KMS-11 (cell line): Measurements from ENCODE around the gene GPR183.

Experiments
- H2AFZ ChIP-seq: fragments of 200-600 bp; sonication (generic); 2 replicates; pipeline ENCODE4 v1.6.1; 2016; ENCODE audit warnings: antibody characterized with exemption, mixed run types, low read depth
- H3K27ac ChIP-seq: fragments of 200-600 bp; sonication (generic); 2 replicates; pipeline ENCODE4 v1.6.1; 2016; ENCODE audit warnings: mild to moderate bottlenecking, mixed run types
- H3K27me3 ChIP-seq: fragments of 200-600 bp; sonication (generic); 2 replicates; pipeline ENCODE4 v1.6.1; 2017; ENCODE audit warnings: mild to moderate bottlenecking, low read depth, mixed run types, moderate library complexity; ENCODE audit not compliant: insufficient read depth
- H3K36me3 ChIP-seq: fragments of 200-600 bp; sonication (generic); 2 replicates; pipeline ENCODE4 v1.6.1; 2017; ENCODE audit warnings: mild to moderate bottlenecking, mixed run types; ENCODE audit not compliant: insufficient read depth
- H3K4me1 ChIP-seq: fragments of 200-600 bp; sonication (generic); 2 replicates; pipeline ENCODE4 v1.6.1; 2016; ENCODE audit warnings: mild to moderate bottlenecking, low read depth, mixed run types; ENCODE audit not compliant: poor library complexity, severe bottlenecking
- H3K4me2 ChIP-seq: fragments of 200-600 bp; sonication (generic); 2 replicates; pipeline ENCODE4 v1.7.0; 2016; ENCODE audit warnings: mild to moderate bottlenecking, mixed run types
- H3K4me3 ChIP-seq: fragments of 200-600 bp; sonication (generic); IDR thresholded peaks from 2 replicates; pipeline ENCODE4 v1.6.1; 2017; ENCODE audit warnings: low read depth, low read length, mixed read lengths; ENCODE audit not compliant: insufficient read depth
- H3K79me2 ChIP-seq: fragments of 200-600 bp; sonication (generic); 2 replicates; pipeline ENCODE4 v1.6.1; 2016; ENCODE audit warnings: low read depth, mixed run types; ENCODE audit not compliant: insufficient read depth
- H3K9ac ChIP-seq: fragments of 200-600 bp; sonication (generic); 2 replicates; pipeline ENCODE4 v1.6.1; 2016; ENCODE audit warnings: mild to moderate bottlenecking, mixed run types
- H4K20me1 ChIP-seq: fragments of 200-600 bp; sonication (generic); 2 replicates; pipeline ENCODE4 v1.6.1; 2016; ENCODE audit warnings: mild to moderate bottlenecking, mixed run types; ENCODE audit not compliant: insufficient read depth
- CTCF ChIP-seq: fragments of 200-600 bp; sonication (generic); conservative IDR thresholded peaks from 2 replicates; pipeline ENCODE4 v1.6.1; 2017; ENCODE audit warnings: low read depth, mild to moderate bottlenecking, antibody characterized with exemption, low read length, moderate library complexity, mixed read lengths

The GPR183 gene

GRCh38 chr13:99281811-99282263 lies 25.4 kb downstream of the GPR183 start:
- H3K4me1 ChIP-seq: no peaks in the 10 kb centered on the region
- no peak overlapping the region for H2AFZ ChIP-seq
- H3K9ac ChIP-seq: no peak overlapping the region
- no peaks in the 10 kb centered on the region for H4K20me1 ChIP-seq
- no peak overlapping the region for H3K27ac ChIP-seq
- H3K4me3 ChIP-seq: no peak overlapping the region
- H3K36me3 ChIP-seq: no peaks in the 10 kb centered on the region
- H3K79me2 ChIP-seq: no peaks in the 10 kb centered on the region
- no peak overlapping the region for H3K4me2 ChIP-seq
- H3K27me3 ChIP-seq: no peaks in the 10 kb centered on the region
- no peak for TF ChIP-seq CTCF

- Histone ChIP-seq H3K4me3 (no peak overlapping the region), H2AFZ (no peak overlapping the region), H3K4me2 (no peak overlapping the region), H4K20me1 (no peaks in the 10 kb centered on the region), H3K4me1 (no peaks in the 10 kb centered on the region), H3K36me3 (no peaks in the 10 kb centered on the region), H3K27ac (no peak overlapping the region), H3K27me3 (no peaks in the 10 kb centered on the region), H3K9ac (no peak overlapping the region), H3K79me2 (no peaks in the 10 kb centered on the region)
- no peak for TF ChIP-seq CTCF
These were observed 27.0 kb downstream of the GPR183 start for GRCh38 chr13:99280166-99280565.

DNA sequence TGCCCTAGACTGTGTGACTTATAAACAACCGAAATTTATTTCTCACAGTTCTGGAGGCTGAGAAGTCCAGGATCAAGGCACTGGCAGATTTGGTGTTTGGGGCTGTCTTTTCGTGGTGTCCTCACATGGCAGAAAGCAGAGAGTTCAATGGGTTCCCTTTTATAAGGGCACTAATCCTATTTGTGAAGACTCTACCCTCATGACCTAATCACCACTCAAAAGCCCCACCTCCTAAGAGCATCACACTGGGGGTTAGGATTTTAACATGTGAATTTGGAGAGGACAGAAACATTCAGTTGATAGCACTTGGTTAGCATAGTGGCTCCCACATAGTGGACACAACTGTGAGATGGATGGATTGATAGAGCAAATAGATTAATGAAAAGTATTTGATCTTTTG lies 27.6 kb downstream of the GPR183 start:
- Histone ChIP-seq H3K36me3 (no peaks in the 10 kb centered on the region), H3K4me2 (no peak overlapping the region), H3K4me1 (no peaks in the 10 kb centered on the region), H3K27ac (no peak overlapping the region), H3K9ac (no peak overlapping the region), H4K20me1 (no peaks in the 10 kb centered on the region), H2AFZ (no peak overlapping the region), H3K4me3 (no peak overlapping the region), H3K27me3 (no peaks in the 10 kb centered on the region), H3K79me2 (no peaks in the 10 kb centered on the region)
- no peak for TF ChIP-seq CTCF

DNA sequence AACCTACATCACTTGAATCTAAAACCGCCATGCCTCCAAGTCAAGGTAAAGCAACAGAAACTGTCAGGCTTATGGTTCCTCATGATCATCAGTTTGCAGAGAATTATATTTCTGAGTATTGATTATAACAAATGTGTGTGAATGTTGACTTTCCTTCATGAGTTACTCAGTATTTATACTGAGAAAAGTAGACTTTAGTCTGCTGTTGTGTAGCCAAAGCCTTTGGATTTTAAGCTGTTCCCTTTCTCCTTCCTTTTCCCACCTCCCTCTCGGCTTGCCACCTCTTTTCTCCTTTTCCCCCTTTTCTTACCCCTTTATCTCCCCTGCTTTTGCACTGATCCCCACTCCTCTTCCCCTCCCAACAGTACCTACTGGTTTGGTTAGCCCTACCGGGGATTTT lies 28.4 kb downstream of the GPR183 start:
- no peak overlapping the region for H3K9ac ChIP-seq
- H2AFZ ChIP-seq: no peak overlapping the region
- H3K36me3 ChIP-seq: no peaks in the 10 kb centered on the region
- no peak for TF ChIP-seq CTCF
- H3K27ac ChIP-seq: no peak overlapping the region
- H3K4me3 ChIP-seq: no peak overlapping the region
- no peaks in the 10 kb centered on the region for H4K20me1 ChIP-seq
- no peak overlapping the region for H3K4me2 ChIP-seq
- H3K27me3 ChIP-seq: no peaks in the 10 kb centered on the region
- no peaks in the 10 kb centered on the region for H3K4me1 ChIP-seq
- no peaks in the 10 kb centered on the region for H3K79me2 ChIP-seq
